H54 (cell line): ENCODE results near the gene ABCG8.
"Not testable (repeated sequence)": the region's sequence is repeated elsewhere in the genome, so short reads cannot be mapped to it uniquely, and the experiment has no call there.

Experiments
- DNase-seq: peaks from one replicate; pipeline ENCODE4 v3.0.0; 2011; ENCODE audit warnings: low spot score, mixed read lengths; ENCODE audit not compliant: insufficient read length
- FAIRE-seq: peaks from 3 replicates; lab custom pipeline; 2011; peaks lifted over from hg19 to GRCh38; lab: Jason Lieb, UNC
- POLR2A ChIP-seq: IDR thresholded peaks from 2 replicates; pipeline ENCODE4 v1.6.1; 2011; ENCODE audit warnings: low read depth, mild to moderate bottlenecking, low read length

Gene ABCG8

DNA sequence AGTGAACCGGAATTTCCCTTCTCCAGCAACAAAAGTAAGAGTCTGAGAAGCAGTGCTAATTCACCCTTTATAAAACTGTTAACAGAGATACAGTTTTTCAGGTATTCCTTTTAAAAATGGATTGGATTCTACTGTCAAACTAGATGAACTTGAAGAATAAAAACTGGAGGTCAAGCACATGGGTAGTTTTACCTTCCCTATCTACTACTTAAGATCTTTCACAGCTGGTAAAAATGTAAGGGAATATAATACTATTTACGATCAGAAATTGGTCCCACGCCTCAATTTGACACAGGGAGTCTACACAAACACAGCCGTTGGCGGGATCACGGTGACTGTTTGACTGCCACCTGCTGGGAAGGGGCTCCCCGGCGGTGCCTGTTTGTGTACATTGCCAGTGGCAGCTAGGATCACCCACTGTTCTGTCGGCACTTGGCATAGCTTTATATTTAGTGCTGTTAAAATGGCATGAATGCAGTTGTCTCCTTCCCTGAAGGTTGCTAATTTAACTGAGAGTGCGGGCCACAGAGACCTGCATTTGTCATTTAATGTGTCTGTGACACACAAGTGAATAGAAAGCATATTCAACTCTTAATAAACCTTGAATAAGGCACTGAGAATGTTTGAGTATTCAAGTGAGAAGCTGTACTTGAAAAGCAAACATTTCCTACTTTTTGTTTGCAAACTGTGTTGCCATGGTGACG is 59.5 kb downstream of the ABCG8 start:
- DNase-seq: no peak
- no peak for TF ChIP-seq POLR2A
- FAIRE-seq: no peak

DNA sequence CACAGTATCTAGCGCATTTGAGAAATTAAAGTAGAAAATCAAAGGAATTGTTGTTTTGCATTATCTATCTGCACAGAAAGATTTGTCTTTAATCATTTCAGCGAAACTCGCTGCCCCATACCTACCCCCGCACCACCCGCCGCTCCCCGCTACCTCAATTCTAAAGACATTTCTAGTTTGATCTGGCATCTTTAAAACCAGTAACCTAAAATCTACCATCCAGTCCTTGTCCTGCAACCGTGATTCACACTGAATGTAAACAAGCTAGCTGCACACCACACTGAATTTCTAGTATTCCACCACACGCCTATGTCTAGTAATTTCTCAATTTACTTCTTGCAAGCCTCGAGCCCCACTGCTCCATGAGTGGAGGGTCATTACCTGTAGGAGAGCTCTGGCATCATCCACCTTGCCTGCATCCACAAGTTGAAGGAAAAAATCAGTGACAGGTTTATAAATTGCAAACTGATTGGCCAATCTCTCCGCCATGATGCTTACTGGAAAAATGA is 60.1 kb downstream of the ABCG8 start:
- FAIRE-seq (no peak), DNase-seq (no peak)
- no peak for TF ChIP-seq POLR2A

DNA sequence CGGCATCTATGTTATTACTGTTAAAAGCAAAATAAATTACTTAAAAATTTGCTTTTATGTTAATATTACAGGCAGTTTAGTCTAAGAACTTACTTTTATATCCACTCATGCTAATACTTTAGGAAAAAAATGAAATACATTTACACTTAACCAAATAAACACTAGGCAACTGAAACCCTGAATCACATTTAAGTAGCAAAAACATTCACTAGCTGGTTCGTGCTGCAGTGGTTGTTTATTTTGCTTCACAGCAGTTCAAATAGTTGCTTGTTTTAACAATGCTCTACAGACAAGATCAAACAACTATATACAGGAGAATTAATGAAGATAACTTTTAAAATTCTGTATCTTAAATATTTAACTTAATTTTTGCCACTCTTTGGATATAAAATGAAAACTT is 60.8 kb downstream of the ABCG8 start:
- DNase-seq (no peak), FAIRE-seq (no peak)
- no peak for TF ChIP-seq POLR2A

DNA sequence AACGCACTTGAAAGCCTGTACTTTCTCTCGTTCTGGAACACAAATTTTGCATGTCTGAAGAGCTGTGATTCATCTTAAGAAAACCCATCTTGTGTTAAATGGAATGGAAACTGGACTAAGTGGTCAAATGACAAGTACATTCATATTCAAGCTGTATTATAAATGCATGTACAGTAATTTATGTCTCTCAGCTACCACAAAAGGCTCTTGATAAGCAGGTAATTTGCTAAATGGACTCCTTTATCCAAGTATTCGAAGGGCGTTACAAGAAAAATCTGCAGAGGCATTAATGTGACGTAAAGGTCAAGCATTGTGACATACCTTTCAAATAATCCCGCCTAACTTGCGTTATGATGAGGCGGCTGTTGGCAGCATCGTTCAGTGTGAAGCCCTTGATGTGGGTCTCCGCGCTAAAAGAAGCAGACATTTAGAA is 66.6 kb downstream of the ABCG8 start:
- TF ChIP-seq POLR2A: no peak
- DNase-seq (no peak), FAIRE-seq (peak; percentile 45)

DNA sequence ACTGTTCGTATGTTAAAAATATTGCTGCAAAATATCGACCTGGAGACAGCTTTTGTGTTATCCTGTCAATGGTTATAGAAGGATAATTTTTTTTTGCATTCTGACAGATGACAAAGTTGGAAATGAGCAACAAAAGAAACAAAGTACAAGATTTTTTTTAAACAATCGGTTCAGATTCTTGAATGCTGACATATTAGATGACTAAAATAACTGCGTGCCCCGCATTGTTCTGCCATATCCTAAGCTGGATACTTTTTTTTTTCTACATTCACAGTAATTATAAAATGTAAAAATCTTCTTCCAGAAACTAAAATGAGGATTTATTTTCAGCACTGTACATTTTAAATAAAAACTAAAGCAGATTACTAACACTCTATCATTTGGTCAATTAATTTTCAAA is 67.1 kb downstream of the ABCG8 start:
- TF ChIP-seq POLR2A: no peak
- FAIRE-seq: no peak
- no peak for DNase-seq

DNA sequence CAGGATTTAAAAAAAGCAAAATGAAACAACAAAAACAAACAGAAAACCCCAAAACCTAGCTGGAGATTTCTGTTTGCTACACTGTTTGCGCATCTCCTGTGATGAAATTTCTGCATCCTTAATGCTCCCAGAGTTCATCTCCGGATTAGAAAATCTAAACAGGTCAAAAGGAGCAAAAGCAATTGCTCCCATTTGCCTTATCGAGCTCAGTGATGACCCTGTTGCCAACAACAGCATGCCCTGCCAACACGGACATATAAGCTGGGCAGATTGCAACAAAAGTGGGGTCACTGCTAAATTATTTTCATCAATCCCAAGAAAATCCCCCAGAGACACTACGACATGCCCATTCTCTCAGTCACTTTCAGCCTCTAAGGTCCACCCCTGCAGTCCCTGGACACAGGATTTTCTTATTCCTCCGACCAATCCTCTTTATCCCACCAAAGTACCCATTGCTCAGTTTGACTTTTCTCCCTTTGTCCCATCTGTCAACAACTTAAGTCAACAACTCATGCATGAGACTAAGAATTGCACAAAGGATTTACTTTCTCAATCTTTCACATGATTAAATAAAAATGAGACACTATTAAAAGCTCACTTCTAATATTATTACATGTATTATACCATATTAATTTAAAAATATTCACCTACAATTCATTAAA is 67.8 kb downstream of the ABCG8 start:
- no peak for DNase-seq
- no peak for TF ChIP-seq POLR2A

DNA sequence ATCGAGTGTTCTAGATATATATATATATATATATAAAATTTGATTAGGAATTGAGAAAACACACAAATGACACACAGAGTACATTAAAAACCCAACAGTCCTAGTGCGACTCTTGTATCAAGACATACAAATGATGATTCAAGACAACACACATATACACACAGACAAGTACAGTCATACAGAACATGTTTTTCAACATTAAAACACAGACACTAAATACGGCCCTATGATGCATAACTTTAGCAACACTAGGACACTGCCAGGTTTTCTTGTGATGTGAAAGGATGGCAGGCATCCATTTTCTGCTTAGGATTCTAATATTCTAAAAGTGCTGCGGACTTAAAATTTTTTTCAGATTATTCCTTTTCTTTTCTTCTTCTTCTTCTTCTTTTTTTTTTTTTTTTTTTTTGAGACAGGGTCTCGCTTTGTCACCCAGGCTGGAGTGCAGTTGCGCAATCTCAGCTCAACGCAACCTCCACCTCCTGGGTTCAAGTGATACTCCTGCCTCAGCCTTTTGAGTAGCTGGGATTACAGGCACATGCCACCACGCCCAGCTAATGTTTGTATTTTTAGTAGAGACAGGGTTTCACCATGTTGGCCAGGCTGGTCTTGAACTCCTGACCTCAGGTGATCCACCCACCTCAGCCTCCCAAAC is 72.5 kb downstream of the ABCG8 start:
- not testable (repeated sequence) for FAIRE-seq, DNase-seq

More for the DNA sequence above, 67.8 kb downstream of the ABCG8 start:
- FAIRE-seq: no peak

DNA sequence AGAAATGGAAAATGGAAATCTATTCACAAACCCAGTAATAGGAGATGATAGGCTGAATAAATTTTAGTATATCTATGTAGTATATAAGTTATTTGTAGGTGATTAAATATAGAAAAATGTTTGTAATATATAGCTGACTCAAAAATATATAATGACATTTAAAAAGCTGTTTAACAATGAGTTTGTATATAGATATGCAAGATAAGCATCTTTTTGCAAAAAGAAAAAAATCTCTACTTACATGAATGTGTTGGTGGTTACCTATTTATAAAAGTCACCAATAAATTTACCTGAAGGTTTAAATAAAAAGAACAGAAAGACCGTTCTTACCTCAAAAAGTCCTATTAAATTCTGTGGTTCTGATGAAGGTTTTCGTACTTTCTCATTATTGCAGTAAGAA is 85.7 kb downstream of the ABCG8 start:
- no peak for FAIRE-seq
- no peak for DNase-seq
- TF ChIP-seq POLR2A: no peak

DNA sequence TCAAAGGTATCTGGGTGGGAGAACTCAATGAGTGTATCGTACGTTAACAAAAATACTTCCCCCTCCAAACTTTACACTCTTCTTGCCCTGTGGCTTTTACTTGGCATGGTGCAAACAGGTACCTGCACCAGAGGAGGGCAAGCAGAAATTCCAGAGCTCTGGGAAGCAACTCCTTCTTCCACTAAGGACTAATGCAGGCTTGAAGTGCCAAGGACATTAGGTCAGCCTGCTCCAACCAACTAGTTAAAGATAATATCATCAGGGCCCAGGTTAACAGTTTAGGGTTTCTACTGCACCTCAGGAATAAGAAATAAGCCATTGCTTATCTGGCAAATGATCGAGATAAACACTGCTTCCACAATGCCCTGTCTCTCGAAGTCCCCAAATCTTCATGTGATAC is 86.7 kb downstream of the ABCG8 start:
- TF ChIP-seq POLR2A: no peak
- no peak for DNase-seq
- no peak for FAIRE-seq

DNA sequence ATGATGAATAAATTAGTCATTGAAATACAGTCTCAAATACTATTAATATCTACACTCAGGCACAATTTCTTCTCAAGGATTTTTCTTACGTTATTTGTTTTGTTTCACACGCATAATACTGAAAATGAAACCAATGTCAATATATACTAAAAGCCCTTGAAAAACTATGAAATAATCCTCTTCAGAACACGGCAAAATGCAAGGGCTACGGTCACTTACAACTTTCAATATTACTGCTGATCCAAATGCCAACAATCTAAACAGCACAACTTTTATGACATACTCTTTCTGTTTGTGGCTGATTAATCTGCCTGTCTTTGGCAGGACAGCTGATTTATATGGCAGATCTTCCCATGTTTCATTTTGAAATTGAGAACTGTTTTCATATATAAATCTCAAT is 88.7 kb downstream of the ABCG8 start:
- no peak for TF ChIP-seq POLR2A
- FAIRE-seq (peak; percentile 41), DNase-seq (no peak)

DNA sequence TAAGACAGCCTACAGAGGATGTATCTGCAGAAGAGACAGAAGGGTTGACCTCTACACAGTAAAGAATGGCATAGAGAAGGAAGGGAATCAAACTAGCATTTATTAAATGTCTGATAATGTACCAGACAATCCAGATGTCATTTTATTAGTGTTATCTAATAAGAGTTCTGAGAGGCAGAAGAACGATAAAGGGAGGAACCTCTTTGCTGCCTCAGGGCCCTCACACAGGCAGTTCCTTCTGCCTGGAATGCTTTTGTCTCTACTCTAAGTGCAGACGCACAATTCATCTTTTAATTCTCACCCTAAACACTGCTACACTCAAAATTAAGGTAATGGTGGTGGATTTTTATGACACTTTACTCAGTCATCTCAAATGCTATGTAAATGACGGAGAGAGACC is 92.5 kb downstream of the ABCG8 start:
- FAIRE-seq (no peak), DNase-seq (no peak)
- TF ChIP-seq POLR2A: no peak
